Activated CD4-positive, alpha-beta T cell treated with anti-CD3 and anti-CD28 coated beads, Interleukin-2, amount 50 U/mL, for 4 hours (primary cell): ENCODE data around the gene EYA2.
"Not testable (repeated sequence)": the region's sequence is repeated elsewhere in the genome, so short reads cannot be mapped to it uniquely, and the experiment has no call there.

Source experiments
- DNase-seq, 2 experiments: peaks; one replicate each; pipeline ENCODE4 v3.0.0-alpha.2; 2020

EYA2 gene

DNA sequence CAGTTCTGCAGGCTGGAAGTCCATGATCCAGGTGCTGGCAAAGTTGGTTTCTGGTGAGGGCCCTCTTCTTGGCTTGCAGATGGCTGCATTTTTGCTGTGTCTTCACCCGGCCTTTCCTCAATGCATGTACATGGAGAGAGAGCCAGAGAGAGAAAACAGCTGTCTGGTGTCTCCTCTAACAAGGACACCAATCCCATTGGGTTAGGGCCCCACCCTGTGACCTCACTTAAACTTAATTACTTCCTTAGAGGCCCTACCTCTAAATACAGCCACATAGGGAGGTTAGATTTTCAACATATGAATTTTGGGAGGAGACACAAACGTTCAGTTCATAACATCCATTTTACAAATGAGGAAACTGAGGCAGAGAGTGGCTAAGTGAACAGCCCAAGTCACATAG is 259.4 kb downstream of the EYA2 start:
- no peak for DNase-seq

DNA sequence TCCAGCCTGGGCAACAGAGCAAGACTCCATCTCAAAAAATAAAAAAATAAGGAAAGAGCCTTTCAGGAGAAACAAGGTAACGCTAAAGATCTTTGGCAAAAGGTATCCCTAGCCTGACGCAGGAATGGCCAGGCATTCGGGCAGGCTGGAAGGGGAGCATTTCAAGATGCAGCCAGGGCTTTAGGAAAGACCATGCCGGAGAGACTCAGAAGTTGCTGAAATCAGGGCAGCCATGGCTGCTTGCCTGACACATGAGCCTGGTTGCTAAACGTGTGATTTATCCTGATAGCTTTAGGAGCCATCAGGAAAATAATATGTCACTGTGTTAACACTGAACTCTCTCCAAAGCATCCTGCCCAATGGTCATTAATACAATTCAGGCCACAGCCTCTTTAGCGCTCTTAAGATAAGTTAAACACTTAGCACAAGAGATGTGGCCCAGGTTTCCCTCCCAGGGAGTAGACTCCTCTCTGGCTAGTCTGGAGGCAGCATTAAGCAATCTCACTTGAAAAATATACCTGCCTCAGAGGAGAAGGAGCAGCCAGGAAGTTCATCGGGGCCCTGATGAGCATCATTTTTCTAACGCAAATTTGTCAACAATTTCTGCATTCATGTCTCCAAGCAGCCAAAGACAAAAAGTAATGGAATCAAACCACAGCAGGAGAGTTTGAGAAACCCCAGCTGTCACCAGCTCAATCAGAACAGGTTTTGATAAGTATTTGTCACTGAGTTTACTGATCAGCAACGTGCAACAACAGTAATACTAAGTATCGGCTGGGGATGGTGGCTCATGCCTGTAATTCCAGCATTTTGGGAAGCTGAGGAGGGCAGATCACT is 261.9 kb downstream of the EYA2 start:
- no peak for DNase-seq

DNA sequence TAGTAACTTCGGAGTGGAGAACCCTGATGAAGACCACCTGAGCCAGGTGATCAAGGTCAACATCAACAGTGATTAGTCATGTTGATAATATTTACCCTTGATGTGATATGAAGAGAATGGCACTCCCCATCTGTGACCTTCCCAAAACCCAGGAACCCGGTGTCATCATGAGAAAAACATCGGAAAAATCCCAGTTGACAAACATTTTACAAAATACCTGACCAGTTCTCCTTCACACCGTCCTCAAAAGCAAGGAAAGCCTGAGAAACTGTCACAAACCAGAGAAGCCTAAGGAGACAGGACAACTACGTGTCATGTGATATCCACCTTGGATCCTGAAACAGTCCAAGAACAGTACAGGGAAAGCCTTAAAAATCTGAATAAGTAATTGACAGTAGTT is 264.5 kb downstream of the EYA2 start:
- DNase-seq = no peak

DNA sequence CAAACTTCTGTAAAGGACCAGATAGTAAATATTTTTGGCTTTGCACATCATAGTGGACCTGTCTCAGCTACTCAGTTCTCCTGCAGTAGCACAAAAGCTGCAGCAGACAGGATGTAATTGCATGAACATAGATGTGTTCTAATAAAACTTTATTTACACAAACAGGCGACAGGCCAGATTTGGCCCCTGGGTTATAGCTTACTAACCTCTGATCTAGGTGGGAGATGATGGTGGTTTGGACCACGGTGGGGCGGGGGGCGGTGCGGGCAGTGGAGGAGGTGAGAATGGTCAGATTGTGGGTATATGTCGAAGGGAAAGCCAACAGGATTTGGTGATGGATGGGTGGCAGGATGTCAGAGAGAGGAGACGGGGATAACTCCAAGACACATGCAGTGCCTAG is 265.6 kb downstream of the EYA2 start:
- DNase-seq = no peak

DNA sequence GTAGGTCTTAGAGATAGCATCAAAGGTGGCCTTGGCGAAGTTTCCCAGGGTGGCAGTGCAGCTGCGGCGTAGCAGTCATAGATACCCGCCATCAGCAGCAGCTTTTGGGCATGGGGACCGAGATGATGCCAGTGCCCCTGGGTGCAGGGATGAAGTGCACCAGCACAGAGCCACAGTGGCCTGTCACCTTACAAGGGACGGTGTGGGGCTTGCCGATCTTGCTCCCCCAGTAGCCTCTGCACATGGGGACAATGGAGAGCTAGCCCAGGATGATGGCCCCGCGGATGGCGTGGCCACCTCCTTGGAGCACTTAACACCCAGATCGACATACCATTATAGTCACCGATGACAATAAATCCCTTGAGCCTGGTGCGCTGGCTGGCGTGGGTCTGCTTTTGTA is 266.3 kb downstream of the EYA2 start:
- no peak for DNase-seq

DNA sequence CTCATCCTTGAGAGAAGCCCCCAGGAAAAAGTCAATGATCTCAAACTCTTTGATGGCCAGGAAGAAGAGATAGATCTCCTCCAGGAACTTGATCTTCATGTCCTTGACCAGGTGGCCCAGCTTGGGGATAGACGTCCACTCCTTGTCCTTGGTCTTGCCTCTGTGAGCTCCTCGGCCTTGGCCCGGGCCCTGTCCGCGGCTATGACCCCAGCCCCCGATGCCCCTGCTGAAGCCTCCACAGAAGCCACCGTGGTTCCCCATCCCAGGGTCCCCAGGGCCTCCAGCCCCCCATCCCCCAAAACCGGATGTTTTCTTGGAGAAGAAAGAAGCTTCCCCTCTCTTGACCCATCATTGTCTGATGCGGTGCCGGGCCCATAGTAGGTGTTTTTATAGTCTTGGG is 266.8 kb downstream of the EYA2 start:
- DNase-seq = no peak

DNA sequence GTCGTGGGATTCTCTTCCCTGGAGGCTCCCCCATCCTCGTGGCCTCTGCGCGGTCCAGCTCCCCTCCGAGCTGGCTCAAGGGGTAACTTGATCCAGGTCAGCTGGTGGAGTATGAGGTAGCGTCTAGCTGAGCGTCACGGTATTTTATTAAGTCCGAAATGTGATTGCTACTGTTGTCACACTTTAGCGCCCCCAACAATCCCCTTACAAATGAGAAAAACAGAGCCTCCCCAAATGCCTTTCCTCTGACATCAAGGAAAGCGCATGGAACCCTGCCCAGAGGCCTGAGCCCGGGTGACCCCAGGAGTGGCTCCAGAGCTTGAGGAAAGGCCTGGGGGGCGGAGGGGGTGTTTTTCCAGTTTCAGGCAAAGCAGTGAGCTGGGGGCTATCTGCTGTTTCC is 269.5 kb downstream of the EYA2 start:
- DNase-seq = no peak

DNA sequence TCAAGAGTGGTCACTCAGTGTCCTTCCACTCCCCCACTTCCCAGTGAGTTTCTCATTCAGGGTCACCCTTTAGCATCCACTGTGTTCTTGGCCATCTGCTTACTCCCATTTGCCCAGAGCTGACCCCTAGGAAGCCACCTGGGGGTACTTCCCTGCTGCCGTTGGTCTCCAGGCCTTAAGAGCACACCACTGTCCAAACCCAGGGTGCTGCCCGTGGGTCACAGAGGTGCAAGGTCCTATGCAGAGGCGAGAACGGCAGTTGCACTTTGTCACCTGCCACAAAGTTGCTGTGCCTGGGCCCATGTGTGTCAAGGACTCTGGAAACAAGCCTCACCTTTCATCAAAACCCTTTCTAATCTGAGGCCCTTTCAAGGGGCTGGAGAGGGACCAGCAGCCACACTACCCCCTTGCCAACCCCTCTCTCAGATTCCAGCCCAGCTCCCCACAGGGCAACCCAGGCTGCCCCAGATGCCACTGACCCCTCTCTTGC is 270.8 kb downstream of the EYA2 start:
- no peak for DNase-seq

DNA sequence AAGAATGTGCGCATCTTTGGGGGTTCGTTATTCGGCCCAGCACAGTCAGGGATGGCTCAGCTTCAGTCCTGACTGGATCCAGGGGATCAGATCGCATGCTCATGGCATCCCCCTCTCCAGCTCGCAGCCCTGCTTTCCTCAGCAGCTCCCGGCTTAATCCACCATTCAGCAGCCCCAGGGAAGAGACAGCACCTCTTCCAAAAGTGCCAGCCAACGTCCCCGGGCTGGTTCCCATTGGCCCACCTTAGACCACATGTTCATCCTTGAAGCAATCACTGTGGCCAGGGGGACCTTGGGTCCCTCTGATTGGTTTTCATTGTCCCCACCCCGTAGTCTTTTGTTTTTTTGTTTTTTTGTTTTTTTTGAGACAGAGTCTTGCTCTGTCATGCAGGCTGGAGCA is 273.2 kb downstream of the EYA2 start:
- DNase-seq = no peak

DNA sequence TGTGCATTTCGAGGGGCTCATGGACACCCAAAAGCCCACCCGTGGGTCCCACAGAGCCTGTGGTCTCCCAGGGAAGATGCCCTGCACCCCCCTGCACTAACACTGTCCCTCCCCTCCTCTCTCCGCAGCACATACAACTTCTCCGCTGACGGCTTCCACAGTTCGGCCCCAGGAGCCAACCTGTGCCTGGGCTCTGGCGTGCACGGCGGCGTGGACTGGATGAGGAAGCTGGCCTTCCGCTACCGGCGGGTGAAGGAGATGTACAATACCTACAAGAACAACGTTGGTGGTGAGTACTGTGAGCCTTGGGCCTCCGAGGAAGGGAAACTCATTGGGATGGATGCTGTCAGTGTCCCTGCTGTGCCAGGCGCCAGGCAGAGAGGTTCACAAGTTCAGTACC is 277.9 kb downstream of the EYA2 start:
- no peak for DNase-seq

DNA sequence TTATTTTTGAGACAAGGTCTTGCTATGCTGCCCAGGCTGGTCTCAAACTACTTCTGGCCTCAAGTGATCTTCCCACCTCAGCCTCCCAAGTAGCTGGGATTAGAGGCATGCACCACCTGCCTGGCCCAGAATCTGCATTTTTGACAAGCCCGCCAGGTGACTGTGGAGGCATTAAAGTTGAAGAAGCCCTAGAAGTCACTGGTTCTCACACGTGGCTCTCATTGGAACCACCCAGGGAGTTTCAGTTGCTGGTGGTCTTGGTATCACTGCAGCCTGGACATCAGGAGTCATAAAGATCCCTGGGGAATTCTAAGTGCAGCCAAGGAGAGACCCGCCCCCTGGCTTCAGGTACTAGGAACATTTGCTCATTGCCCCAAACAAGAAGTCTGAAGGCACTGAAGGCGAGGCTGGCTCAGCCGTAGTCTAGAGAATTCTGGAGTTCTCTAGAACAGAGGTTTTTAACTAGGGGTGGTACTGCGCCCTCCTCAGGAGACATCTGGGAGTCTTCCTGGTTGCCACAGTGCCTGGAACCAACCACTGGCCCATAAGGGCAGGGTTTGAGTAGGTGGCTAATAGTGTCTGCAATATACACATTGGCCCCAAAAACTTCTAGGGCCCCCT is 279.1 kb downstream of the EYA2 start:
- no peak for DNase-seq

DNA sequence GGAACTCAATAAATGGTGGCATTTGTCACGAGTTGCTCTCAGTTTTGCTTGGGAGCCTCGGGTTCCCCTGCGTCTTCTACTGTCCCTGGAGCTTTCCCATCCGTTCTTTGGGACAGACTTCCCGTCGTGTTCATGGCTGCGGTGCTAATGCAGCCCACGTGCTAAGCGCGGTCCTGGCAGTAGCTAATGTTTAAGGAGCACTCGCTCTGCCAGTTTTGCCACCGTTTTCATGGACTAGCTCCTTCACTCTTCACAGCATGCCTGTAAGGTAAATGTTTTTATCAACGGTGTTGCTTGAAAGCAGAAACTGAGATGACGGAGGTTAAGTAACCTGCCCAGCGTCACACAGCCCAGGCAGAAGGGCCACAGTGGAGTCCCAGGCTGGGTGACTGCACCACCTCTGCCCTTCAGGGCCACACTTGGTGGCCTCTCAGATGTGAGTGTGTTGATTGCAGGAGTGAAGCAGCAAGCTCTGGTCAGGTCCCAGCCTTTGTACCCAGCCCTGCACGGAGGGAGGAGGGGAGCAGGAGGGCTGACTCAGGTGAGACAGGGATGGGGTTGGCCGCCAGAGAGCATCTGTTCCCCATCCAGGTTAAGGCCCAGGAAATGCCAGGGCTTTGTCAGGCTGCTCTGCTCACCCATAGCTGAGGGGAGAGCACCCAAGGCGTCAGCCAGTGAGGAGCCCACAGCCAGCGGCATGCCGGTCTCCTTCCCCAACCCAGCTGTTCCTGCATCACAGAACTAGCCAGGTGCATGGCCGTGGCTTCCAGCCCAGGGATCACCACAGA is 280.0 kb downstream of the EYA2 start:
- DNase-seq = no peak

DNA sequence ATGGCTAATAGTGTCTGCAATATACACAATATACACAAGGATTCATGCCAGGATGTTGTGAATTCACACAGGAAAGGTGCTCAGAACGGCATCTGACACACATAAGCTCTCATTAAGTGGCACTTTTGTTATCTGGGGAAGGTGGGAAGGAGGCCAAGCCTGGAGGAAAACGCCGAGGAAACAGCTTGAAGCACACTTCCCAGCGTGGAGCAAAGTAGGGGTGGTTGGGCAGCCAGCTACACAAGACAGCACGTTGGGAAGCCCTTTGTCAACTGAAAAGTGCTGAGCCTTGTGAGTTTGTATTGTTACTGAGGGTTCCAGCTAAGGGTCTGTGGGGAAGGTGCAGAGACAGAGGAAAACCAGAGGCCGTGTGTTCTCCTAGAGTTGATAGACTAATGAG is 280.9 kb downstream of the EYA2 start:
- DNase-seq = no peak

DNA sequence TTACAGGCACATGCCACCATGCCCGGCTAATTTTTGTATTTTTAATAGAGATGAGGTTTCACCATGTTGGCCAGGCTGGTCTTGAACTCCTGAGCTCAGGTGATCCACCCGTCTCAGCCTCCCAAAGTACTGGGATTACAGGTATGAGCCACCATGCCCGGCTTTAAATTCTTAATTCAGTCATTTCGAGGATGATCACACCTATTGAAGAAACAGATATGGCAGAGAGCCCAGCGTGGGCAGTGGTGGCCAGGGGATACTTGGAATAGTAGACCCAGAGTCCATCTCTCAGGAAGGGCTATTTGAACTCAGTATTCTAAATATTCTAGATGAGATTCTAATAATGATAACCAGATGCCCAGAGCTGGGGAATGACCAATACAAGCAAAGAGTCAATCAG is 281.6 kb downstream of the EYA2 start:
- not testable (repeated sequence) for DNase-seq

DNA sequence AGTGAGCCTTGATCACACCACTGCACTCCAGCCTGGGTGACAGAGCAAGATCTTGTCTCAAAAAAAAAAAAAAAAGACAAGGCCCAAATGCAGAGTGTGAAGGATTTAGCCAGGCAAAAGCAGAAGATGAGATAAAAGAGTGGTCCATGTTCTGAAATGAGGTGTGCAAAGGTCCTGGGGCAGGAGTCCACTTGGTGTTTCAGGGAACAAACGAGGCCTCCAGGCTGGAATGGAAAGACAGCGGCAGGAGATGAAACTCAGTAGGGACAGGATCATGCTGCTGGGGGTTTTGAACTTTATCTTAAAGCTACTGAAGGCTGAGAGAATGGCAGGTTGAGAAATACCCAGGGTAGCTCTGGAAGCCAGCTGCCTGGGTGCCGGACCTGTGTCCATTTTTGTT is 283.6 kb downstream of the EYA2 start:
- no peak for DNase-seq

DNA sequence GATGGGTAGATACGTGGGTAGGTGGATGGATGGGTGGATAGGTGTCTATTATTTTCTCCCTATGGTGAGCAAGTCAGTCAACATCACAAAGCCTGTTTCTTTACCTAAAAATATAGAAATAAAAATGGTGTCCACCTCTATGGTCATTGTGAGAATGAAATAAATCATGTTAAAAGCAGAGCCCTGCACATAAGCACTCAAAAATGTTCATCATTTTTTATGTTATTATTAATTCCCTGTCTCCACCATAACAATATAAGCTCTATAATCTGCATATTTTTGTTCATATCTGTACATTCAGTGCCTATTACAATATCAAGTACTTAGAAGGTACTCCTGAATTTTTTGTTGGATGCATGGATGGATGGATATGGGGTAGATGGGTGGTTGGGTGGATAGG is 284.2 kb downstream of the EYA2 start:
- DNase-seq = no peak

DNA sequence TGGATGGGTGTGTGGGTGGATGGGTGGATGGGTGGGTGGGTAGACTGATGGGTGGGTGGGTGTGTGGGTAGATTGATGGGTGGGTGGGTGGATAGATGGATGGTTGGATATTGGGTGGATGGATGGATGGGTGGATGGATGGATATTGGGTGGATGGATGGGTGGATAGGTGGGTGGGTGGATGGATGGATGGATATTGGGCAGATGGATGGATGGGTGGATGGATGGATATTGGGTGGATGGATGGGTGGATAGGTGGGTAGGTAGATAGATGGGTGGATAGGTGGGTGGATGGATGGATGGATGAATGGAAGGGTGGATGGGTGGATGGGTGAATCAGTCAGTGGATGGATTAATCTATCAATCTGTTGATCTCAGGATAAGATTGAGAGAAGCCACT is 284.6 kb downstream of the EYA2 start:
- DNase-seq = no peak

DNA sequence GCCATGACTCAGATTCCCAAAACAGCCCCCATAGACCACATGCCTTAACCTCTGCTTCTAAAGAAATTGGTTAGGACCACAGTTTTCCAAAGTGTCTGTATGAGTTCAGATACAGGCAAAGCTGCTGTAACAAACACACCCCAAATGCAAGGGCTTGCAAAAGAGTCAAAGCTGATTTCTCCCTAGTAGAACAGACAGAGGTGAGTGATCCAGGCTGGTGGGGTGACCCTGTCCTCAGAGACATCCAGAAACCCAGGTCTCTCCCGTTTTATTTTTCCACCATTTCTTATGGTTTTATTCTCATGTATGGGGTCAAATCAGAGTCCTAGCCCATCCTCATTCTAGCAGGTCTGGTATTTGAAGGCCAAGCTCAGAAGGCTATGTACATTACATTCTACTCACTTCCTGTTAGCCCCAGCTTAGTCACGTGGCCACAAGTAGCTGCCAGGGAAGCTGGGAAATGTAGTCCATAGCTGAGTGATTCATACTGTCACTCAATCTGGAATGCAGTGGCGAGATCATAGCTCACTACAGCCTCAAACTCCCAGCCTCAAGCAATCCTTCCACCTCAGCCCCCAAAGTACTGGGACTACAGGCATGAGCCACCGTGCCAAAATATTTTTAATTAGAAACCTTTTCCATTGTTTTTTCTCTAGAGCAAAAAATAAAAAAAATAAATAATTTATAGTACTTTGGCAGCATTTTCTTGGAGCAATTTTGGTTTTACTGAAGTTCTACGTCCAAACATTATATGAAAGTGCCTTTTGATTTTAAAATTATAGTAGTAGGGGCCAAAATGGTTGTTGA is 286.6 kb downstream of the EYA2 start:
- no peak for DNase-seq

DNA sequence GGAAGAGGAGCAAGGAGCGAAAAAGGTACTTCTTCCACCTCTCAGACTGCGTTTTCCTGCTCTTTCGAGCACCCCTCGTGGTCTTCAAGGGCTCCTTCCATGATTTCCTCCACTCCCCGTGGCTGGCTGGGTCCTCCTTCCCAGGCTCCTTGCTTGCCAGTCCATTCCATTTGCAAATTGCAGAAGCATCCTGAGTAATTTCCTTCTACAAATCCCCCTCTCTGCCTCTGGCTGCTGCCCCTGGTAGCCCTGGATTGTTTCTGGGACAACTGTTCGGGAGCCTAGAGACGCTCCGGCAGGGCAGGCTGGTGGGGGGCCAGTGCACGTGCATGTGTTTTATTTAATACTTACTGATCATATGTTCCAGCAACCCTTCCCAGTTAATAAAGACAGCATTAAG is 288.7 kb downstream of the EYA2 start:
- DNase-seq = no peak

DNA sequence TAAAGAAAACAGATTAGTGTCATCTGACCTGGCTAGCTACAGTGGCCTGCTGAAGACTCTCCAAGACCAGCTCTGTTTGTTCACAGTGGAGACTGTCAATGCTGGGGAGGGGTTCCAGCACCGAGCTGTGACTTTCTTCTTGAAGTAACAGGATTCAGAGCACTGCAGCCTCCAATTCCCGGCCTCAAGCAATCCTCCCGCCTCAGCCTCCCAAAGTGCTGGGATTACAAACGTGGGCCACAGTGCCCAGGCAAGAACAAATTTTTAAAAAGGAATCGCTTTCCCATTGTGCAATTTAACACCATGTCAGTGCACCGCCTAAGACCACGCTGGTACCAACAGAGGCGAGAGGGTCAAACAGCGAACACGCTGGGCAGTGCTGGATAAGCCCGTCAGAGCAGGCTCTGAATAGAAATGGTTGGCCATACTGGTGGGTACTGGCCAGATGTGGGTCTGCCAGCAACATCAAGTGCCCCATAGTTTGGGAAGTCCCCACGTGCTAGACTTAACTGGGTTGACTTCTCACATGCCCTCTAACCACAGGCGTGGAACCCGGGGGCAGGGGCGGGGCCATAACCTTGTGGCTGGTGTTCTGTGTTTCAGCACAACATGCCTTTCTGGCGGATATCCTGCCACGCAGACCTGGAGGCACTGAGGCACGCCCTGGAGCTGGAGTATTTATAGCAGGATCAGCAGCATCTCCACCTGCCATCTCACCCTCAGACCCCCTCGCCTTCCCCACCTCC is 293.0 kb downstream of the EYA2 start:
- peak in 1 of 2 experiments; percentile 8 for DNase-seq

DNA sequence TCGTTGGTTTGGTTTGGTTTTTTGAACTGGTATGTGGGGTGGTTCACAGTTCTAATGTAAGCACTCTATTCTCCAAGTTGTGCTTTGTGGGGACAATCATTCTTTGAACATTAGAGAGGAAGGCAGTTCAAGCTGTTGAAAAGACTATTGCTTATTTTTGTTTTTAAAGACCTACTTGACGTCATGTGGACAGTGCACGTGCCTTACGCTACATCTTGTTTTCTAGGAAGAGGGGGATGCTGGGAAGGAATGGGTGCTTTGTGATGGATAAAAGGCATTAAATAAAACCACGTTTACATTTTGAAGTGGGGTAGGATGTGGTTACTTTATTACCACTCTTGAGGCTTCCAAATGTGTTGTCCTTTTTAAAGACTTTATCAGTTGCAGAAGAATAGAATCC is 293.9 kb downstream of the EYA2 start:
- no peak for DNase-seq

DNA sequence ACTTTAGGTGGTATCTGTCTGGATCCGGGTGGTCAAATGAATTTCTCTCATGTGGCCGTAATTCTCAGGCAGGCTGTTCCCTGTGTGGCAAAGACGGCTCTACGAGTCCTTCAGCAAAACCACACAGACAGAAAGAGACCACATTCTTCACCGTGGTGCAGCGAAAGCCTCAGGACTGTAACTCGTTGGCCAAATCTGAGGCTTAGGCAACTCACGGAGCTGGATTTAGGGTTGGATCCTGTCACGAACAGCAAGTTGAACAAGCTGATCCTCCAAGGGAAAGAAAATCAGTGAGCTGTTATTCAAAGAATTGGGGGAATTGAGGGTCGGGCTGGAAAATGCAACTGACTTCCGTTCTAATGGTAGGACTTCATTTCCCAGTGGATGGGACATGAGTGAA is 294.4 kb downstream of the EYA2 start:
- DNase-seq = no peak
